Measurements from ENCODE around the gene WNK4. TPM values are rescaled to one million over a fixed set of nuclear protein-coding genes. Genes with fewer than 3 reads are reported as not detected.

WNK4 gene
- total RNA-seq, 1 experiment from 2014 or later, result 1.5 TPM

- TF ChIP-seq CTCF (IDR thresholded peaks at IDR 0.05), result no peak
- TF ChIP-seq E2F1 (CRISPR knock-in tag; IDR thresholded peaks at IDR 0.05), result no peak
- TF ChIP-seq E2F4 (CRISPR knock-in tag; IDR thresholded peaks at IDR 0.05; ENCODE audit: borderline replicate concordance, low read depth), result no peak
- TF ChIP-seq ZNF317 (CRISPR knock-in tag; IDR thresholded peaks at IDR 0.05; ENCODE audit: borderline replicate concordance, low read depth), result no peak
Observed at GRCh38 chr17:42845918-42846593, 65.6 kb downstream of the WNK4 start (continued).

Small RNAs within 50 kb of the gene (microRNA-seq; reads per million reads assigned to microRNA genes)
- 1.7 reads per million for gene MIR6781 (ENCODE audit: borderline number of aligned reads)

Other genes with a start within 250 kb of the WNK4 start
- gene NAGLU, start 244.4 kb upstream of the WNK4 start, total RNA-seq (2021), result 28.9 to 39.3 TPM (median 30.4 TPM) in 3 replicates
- gene HSD17B1, start 227.7 kb upstream of the WNK4 start, total RNA-seq (2021), result 1.5 to 1.6 TPM (median 1.5 TPM) in 3 replicates
- gene COASY, start 218.5 kb upstream of the WNK4 start, total RNA-seq (2021), result 106 to 131 TPM (median 113 TPM) in 3 replicates
- gene MLX, start 213.5 kb upstream of the WNK4 start, total RNA-seq (2021), result 26.9 to 34.9 TPM (median 30.1 TPM) in 3 replicates
- 20.1 to 23.3 TPM (median 21.6 TPM) in 3 replicates for gene PSMC3IP, start 202.9 kb upstream of the WNK4 start, total RNA-seq (2021)
- gene RETREG3, start 171.2 kb upstream of the WNK4 start, total RNA-seq (2021), result 39.8 to 43.2 TPM (median 40.4 TPM) in 3 replicates
- gene TUBG1, start 170.9 kb upstream of the WNK4 start, total RNA-seq (2021), result 130 to 141 TPM (median 140 TPM) in 3 replicates
- gene TUBG2, start 121.3 kb upstream of the WNK4 start, total RNA-seq (2021), result 22.1 to 26.7 TPM (median 22.2 TPM) in 3 replicates
- 33.0 to 40.2 TPM (median 35.6 TPM) in 3 replicates for gene PLEKHH3, start 103.6 kb upstream of the WNK4 start, total RNA-seq (2021)
- gene CCR10, start 98.8 kb upstream of the WNK4 start, total RNA-seq (2021), result 3.7 to 4.4 TPM (median 4.2 TPM) in 3 replicates
- gene CNTNAP1, start 98.1 kb upstream of the WNK4 start, total RNA-seq (2021), result 12.1 to 12.7 TPM (median 12.7 TPM) in 3 replicates
- gene EZH1, start 35.6 kb upstream of the WNK4 start, total RNA-seq (2021), result 19.8 to 24.1 TPM (median 22.4 TPM) in 3 replicates
- gene RAMP2, start 19.4 kb upstream of the WNK4 start, total RNA-seq (2021), result 10.9 to 13.1 TPM (median 11.6 TPM) in 3 replicates
- 98.6 to 103 TPM (median 101 TPM) in 3 replicates for gene VPS25, start 7.2 kb upstream of the WNK4 start, total RNA-seq (2021)
- gene COA3, start 18.1 kb downstream of the WNK4 start, total RNA-seq (2021), result 54.2 to 65.2 TPM (median 60.9 TPM) in 3 replicates
- gene CNTD1, start 18.3 kb downstream of the WNK4 start, total RNA-seq (2021), result not detected in 3 replicates
- gene BECN1, start 43.7 kb downstream of the WNK4 start, total RNA-seq (2021), result 51.8 to 59.2 TPM (median 54.7 TPM) in 3 replicates
- gene PSME3, start 52.8 kb downstream of the WNK4 start, total RNA-seq (2021), result 141 to 192 TPM (median 159 TPM) in 3 replicates
- gene AOC2, start 64.0 kb downstream of the WNK4 start, total RNA-seq (2021), result 9.8 to 11.0 TPM (median 10.1 TPM) in 3 replicates
- gene AOC3, start 70.6 kb downstream of the WNK4 start, total RNA-seq (2021), result 6.2 to 8.2 TPM (median 7.6 TPM) in 3 replicates
- gene G6PC1, start 120.2 kb downstream of the WNK4 start, total RNA-seq (2021), result 0.37 TPM in 1 of 3 replicates, not detected in the others
- gene AARSD1, start 183.8 kb downstream of the WNK4 start, total RNA-seq (2021), result 44.3 to 61.5 TPM (median 49.2 TPM) in 3 replicates
- 1.8 to 2.5 TPM (median 2.1 TPM) in 3 replicates for gene PTGES3L, start 199.5 kb downstream of the WNK4 start, total RNA-seq (2021)
- 12.2 to 14.2 TPM (median 12.7 TPM) in 3 replicates for gene RUNDC1, start 200.0 kb downstream of the WNK4 start, total RNA-seq (2021)
- gene RPL27, start 217.8 kb downstream of the WNK4 start, total RNA-seq (2021), result 1,391 to 1,553 TPM (median 1,518 TPM) in 3 replicates
- 3.0 to 4.7 TPM (median 3.8 TPM) in 3 replicates for gene IFI35, start 226.2 kb downstream of the WNK4 start, total RNA-seq (2021)
- gene VAT1, start 241.8 kb downstream of the WNK4 start, total RNA-seq (2021), result 291 to 298 TPM (median 296 TPM) in 3 replicates
- 46.9 to 51.8 TPM (median 50.2 TPM) in 3 replicates for gene RND2, start 244.6 kb downstream of the WNK4 start, total RNA-seq (2021)